Ovary (tissue), 9 donors: Measurements from ENCODE around the gene TTC28. TPM values are rescaled to one million over a fixed set of nuclear protein-coding genes. Genes with fewer than 3 reads are reported as not detected.

Experiments
- DNase-seq, 5 donors: peaks; one replicate each; pipeline ENCODE4 v3.0.0-alpha.2; 2019 to 2020
- H3K27ac ChIP-seq, 2 donors: fragments of 200-600 bp; one replicate each; pipeline versions ENCODE4 v1.5.1 to v1.8.0; 2019 to 2022
- H3K27me3 ChIP-seq: fragments of 200-600 bp; one replicate; pipeline ENCODE4 v1.8.0; 2022
- H3K36me3 ChIP-seq: fragments of 200-600 bp; sonication (generic); one replicate; pipeline ENCODE4 v1.5.1; 2019
- H3K4me1 ChIP-seq: one replicate; pipeline ENCODE4 v1.8.1; 2013; ENCODE audit warnings: mild to moderate bottlenecking, moderate library complexity; ENCODE audit not compliant: insufficient read depth
- H3K4me3 ChIP-seq: fragments of 200-600 bp; sonication (generic); one replicate; pipeline ENCODE4 v1.5.1; 2017
- H3K9me3 ChIP-seq, 2 donors: fragments of 200-600 bp in 1 of 2; sonication (generic) in 1 of 2; one replicate each; pipeline versions ENCODE4 v1.5.1 to v1.8.1; 2013 to 2019; ENCODE audit warnings: mild to moderate bottlenecking in 1 of 2, moderate library complexity in 1 of 2
- EP300 ChIP-seq: sonication (generic); formaldehyde crosslinking; IDR thresholded peaks from one replicate; pipeline ENCODE4 v1.6.1; 2017; ENCODE audit warnings: antibody characterized with exemption
- POLR2A ChIP-seq: fragments of 450-650 bp; IDR thresholded peaks from one replicate; pipeline ENCODE4 v1.6.1; 2017; ENCODE audit warnings: antibody characterized with exemption, mild to moderate bottlenecking, moderate library complexity
- WGBS, 3 donors: extraction: QIAGEN DNeasy Blood & Tissue Kit in 1 of 3; methylation state at CpG; one replicate each; pipeline versions ENCODE4 v1.1.5 to v1.1.7; 2013 to 2017; 5-methylcytosine and 5-hydroxymethylcytosine counted together
- intact Hi-C, 4 donors: fragments of 100-400 bp; cut with DNase I; formaldehyde crosslinking; loops; one replicate each; pipeline versions ENCODE4 v1.11.0 to v1.15.1; 2022 to 2023
- polyA plus RNA-seq, 2 donors: library from polyadenylated mRNA; stranded (reverse); fragments of 200-250 nt in 1 of 2; fragments of 350-450 nt in 1 of 2; fragmentation: Illumina TruSeq in 1 of 2; extraction: RNeasy Lipid Tissue Mini Kit (QIAGEN cat#74804) in 1 of 2; gene quantifications; one replicate each; pipeline ENCODE4 v1.2.3, GENCODE V29; 2013 to 2014
- total RNA-seq, 7 donors: library from RNA; depleted of rRNA in 2 of 7; stranded (reverse); fragments of >200 nt in 2 of 7; fragmentation: NEBNext Ultra II Directional in 3 of 7; extraction: Animal tissue kit (Norgen Biotek cat#: 25700) in 3 of 7; gene quantifications; one replicate each; pipeline versions ENCODE4 v1.1.0 to v1.2.4, GENCODE V29; 2016 to 2023
- TF ChIP-seq, protein P1 (sequence below), 3 donors: fragments of 450-650 bp in 2 of 3; fragments of 200-600 bp in 1 of 3; IDR thresholded peaks; one replicate each; pipeline versions ENCODE4 v1.5.1 to v1.8.0; 2016 to 2022; ENCODE audit warnings: antibody characterized with exemption in 3 of 3, mild to moderate bottlenecking in 1 of 3
- donor health status: DM: no; HTN: no; CAD: no; lungs with moderate emphysema.
- donor health status: DM: no; HTN: no; CAD: no.
- donor health status: Bipolar disorder and iron deficiency.
- donor health status: DM: yes; HTN: yes; CAD: no.
- donor health status: DM: no; HTN: no; CAD: no.
- donor health status: DM: yes; HTN: yes; CAD: no.

Gene TTC28
- total and polyA plus RNA-seq, 9 donors = 16.7 to 127 (median 72.9) TPM

DNA sequence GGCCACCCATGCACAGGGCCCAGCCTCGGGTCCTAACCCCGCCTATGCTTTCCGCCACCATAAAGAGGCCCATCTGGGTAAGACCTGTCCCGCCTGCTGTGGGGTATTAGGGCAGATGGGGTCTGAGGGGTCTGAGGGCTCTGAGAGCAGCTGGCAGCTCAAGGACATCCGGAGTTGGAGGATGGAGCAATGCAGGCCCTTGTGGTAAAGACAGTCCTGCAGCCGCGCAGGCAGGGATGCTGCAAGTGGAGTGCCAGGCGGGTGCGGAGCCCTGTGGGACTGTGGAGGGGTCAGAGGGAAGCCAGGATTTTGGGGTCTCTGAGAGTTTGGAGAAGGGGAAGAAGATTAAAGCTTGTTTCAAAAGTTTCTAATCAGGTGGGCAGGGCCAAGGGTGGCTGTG, 679.3 kb downstream of the TTC28 start:
- no peaks in the 10 kb centered on the region for H3K27me3 ChIP-seq
- no peak overlapping the region for H3K4me3 ChIP-seq
- H3K4me1 ChIP-seq = no peaks in the 10 kb centered on the region
- 88 to 92% (median 91%) methylated on average over 9 of the region's 9 CpGs for WGBS, 3 donors
- intact Hi-C loops = loop anchor here in 3 of 4 donors (10.0 kb wide), 2 partner anchors 196 to 1246 kb away; partner anchors contain the start of gene MN1 (in 1 of the 3)
- H3K27ac ChIP-seq = no peak overlapping the region
- no peak for TF ChIP-seq POLR2A
- TF ChIP-seq EP300 = no peak
- TF ChIP-seq, protein P1, sequence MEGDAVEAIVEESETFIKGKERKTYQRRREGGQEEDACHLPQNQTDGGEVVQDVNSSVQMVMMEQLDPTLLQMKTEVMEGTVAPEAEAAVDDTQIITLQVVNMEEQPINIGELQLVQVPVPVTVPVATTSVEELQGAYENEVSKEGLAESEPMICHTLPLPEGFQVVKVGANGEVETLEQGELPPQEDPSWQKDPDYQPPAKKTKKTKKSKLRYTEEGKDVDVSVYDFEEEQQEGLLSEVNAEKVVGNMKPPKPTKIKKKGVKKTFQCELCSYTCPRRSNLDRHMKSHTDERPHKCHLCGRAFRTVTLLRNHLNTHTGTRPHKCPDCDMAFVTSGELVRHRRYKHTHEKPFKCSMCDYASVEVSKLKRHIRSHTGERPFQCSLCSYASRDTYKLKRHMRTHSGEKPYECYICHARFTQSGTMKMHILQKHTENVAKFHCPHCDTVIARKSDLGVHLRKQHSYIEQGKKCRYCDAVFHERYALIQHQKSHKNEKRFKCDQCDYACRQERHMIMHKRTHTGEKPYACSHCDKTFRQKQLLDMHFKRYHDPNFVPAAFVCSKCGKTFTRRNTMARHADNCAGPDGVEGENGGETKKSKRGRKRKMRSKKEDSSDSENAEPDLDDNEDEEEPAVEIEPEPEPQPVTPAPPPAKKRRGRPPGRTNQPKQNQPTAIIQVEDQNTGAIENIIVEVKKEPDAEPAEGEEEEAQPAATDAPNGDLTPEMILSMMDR (IDR thresholded peaks at IDR 0.05) = no peak
- no peaks in the 10 kb centered on the region for H3K36me3 ChIP-seq
- no peak for DNase-seq
- no peaks in the 10 kb centered on the region for H3K9me3 ChIP-seq

DNA sequence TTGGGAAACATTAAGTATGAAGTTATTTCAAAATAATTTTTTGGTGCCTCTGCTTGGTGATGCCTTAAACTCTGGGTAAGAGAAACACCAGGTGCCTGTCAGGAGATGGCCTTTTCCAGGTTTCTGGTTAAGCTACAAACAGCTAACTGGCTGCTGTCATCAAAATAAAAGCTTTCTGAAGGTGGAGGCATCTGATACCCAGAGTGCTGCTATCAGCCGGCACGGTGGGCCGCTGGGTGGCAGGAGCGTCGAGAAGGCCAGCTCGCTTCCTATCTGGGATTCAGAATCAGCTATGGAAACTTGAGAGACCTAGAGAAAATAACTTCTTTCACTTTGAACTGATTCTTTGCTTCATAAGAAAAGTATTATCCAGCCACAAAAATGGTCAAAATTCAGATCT, 679.8 kb downstream of the TTC28 start:
- no peaks in the 10 kb centered on the region for H3K9me3 ChIP-seq
- H3K4me1 ChIP-seq = no peaks in the 10 kb centered on the region
- DNase-seq = no peak
- TF ChIP-seq, protein P1 (IDR thresholded peaks at IDR 0.05) = no peak
- TF ChIP-seq EP300 (no peak), POLR2A (no peak)
- no peak overlapping the region for H3K27ac ChIP-seq
- H3K4me3 ChIP-seq = no peak overlapping the region
- 87 to 93% (median 87%) methylated on average over 6 of the region's 6 CpGs for WGBS, 3 donors
- H3K36me3 ChIP-seq = no peaks in the 10 kb centered on the region
- H3K27me3 ChIP-seq = no peaks in the 10 kb centered on the region
- intact Hi-C loops = loop anchor here in 3 of 4 donors (10.0 kb wide), 2 partner anchors 195 to 1245 kb away; partner anchors contain the start of gene MN1 (in 1 of the 3)

DNA sequence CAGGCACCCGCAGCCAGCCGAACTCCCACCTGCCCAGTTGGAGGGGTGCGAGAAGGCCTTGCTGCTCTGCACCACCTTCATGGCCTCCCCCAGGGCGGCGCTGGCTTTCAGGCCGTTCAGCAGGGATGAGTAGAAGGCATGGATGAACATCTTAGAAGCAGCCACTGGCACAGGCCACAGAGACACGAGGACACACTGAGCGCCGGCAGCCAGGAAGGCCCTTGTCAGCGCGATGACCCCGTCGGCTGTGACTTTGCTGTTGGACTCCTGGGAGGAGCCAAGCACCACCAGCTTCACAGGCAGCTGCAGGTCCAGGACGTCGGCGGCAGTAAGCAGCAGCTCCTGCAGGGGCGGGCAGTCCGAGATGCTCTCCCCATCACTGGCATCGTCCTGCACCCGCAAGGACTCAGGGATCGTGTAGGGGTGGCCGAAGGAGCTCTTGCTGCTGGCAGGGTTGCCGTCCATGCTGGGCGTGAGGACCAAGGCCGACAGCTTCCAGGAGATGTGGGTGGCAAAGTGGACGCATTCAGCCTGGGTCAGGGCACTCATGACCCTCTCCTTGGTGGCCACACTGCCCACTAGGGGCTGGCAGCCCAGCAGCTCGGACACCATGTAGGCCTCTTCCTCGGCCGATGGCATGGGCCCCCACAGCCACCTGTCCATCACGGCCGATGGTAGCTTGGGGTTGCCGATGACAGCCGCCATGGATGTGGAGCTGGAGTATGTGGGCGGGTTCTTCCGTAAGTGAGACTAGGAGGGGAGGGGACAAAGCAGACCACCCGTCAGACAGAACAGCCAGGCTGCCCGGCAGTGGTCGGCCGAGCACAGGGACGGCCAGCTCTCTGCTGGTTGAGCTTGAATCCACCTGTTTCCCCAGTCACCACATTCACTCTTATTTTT, 680.9 kb downstream of the TTC28 start:
- intact Hi-C loops = no loop called here

DNA sequence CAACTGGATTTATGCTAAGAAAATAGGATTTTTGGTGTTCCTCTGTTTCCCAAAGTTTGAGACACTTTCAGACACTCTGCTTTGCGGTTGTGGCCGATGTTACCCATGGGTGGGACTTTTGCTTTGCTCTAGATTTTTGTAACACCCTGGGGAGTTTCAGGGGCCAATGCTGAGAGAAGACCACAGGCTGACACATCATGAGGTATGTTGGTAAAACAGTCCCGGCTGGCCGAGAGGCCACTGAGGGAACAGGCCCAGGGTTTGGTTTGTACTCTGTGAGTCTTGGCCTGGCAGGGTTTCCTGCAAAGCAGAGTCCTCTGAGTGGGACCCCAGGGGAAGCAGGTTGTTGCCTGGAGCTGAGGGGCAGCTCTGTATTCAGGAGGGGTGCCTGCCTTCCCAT, 682.1 kb downstream of the TTC28 start:
- H3K27ac ChIP-seq = no peak overlapping the region
- H3K36me3 ChIP-seq = no peaks in the 10 kb centered on the region
- WGBS, 3 donors = 85 to 93% (median 87%) methylated on average over 4 of the region's 4 CpGs
- intact Hi-C loops = no loop called here
- H3K27me3 ChIP-seq = no peaks in the 10 kb centered on the region
- H3K4me1 ChIP-seq = no peaks in the 10 kb centered on the region
- TF ChIP-seq POLR2A (no peak), EP300 (no peak)
- TF ChIP-seq, protein P1 (IDR thresholded peaks at IDR 0.05) = no peak
- DNase-seq = peak in 2 of 5 donors; percentile 5 to 20
- no peak overlapping the region for H3K4me3 ChIP-seq
- H3K9me3 ChIP-seq = no peaks in the 10 kb centered on the region

More for the DNA sequence above, 680.9 kb downstream of the TTC28 start:
- H3K4me3 ChIP-seq = no peak overlapping the region
- H3K27me3 ChIP-seq = no peaks in the 10 kb centered on the region
- H3K4me1 ChIP-seq = no peaks in the 10 kb centered on the region
- WGBS, 3 donors = 90 to 91% (median 90%) methylated on average over 38 to 40 of the region's 40 CpGs
- peak in 2 of 5 donors; percentile 23 to 29 for DNase-seq
- no peaks in the 10 kb centered on the region for H3K36me3 ChIP-seq
- TF ChIP-seq EP300 = no peak
- TF ChIP-seq POLR2A = no peak
- TF ChIP-seq, protein P1 (IDR thresholded peaks at IDR 0.05) = no peak
- H3K27ac ChIP-seq = no peak overlapping the region
- H3K9me3 ChIP-seq = no peaks in the 10 kb centered on the region
